IMR-90 (cell line): ENCODE results near the gene ENO4. TPM values are rescaled to one million over a fixed set of nuclear protein-coding genes. Genes with fewer than 3 reads are reported as not detected.

ENCODE experiments used
- ATAC-seq: fragments of 200-7000 bp; cut with Tn5 transposase; 2 replicates; pipeline ENCODE4 v1.9.1; 2020; ENCODE audit warnings: low read depth, mild to moderate bottlenecking, moderate library complexity
- BruUV-seq: library from RNA; stranded (reverse); fragments of 400-500 nt; replicated peaks from 2 replicates; lab custom pipeline; 2021; lab: Mats Ljungman, UMichigan
- CTCF ChIA-PET: fragments of 300-600 bp; formaldehyde crosslinking; extraction: SDS; loops from one replicate; lab custom pipeline; 2021; ENCODE audit warnings: antibody characterized with exemption; lab: Yijun Ruan, JAX
- POLR2A ChIA-PET: fragments of 300-600 bp; sonication (Branson Sonifier 250); formaldehyde crosslinking; loops from one replicate; lab custom pipeline; 2022; ENCODE audit warnings: antibody characterized with exemption; ENCODE audit not compliant: unreplicated experiment; lab: Charles Lee
- DNase-seq: peaks from one replicate; pipeline ENCODE4 v3.0.0; 2013
- H2AFZ ChIP-seq: replicated peaks from 2 replicates; pipeline ENCODE3; 2013; ENCODE audit warnings: low read length, mild to moderate bottlenecking; ENCODE audit not compliant: poor library complexity
- H2AK5ac ChIP-seq: 2 replicates; pipeline ENCODE4 v1.6.1; 2013; ENCODE audit warnings: low read depth, low read length, inconsistent platforms
- H2AK9ac ChIP-seq: replicated peaks from 2 replicates; pipeline ENCODE3; 2013; ENCODE audit warnings: mild to moderate bottlenecking, low read depth, low read length, moderate library complexity; ENCODE audit not compliant: poor library complexity
- H2BK120ac ChIP-seq: 2 replicates; pipeline ENCODE4 v1.6.1; 2013; ENCODE audit warnings: low read depth, low read length, inconsistent platforms
- H2BK15ac ChIP-seq: 3 replicates; pipeline ENCODE4 v1.6.1; 2013; ENCODE audit warnings: low read depth, low read length, inconsistent platforms
- H2BK20ac ChIP-seq: 2 replicates; pipeline ENCODE4 v1.6.1; 2013; ENCODE audit warnings: low read depth, mild to moderate bottlenecking, inconsistent platforms, low read length, moderate library complexity
- H2BK5ac ChIP-seq: 2 replicates; pipeline ENCODE4 v1.6.1; 2013; ENCODE audit warnings: mild to moderate bottlenecking, low read depth, low read length, inconsistent platforms; ENCODE audit not compliant: poor library complexity, severe bottlenecking
- H3K14ac ChIP-seq: replicated peaks from 2 replicates; pipeline ENCODE4 v1.6.1; 2013; ENCODE audit warnings: low read depth, low read length, inconsistent platforms
- H3K18ac ChIP-seq: 2 replicates; pipeline ENCODE4 v1.6.1; 2013; ENCODE audit warnings: low read depth, low read length, control low read depth
- H3K23ac ChIP-seq: 2 replicates; pipeline ENCODE4 v1.6.1; 2013; ENCODE audit warnings: low read depth, low read length, inconsistent platforms
- H3K27ac ChIP-seq: 2 replicates; pipeline ENCODE4 v1.5.1; 2013; ENCODE audit warnings: mild to moderate bottlenecking, control low read depth, low read length; ENCODE audit not compliant: insufficient read depth
- H3K27me3 ChIP-seq: 2 replicates; pipeline ENCODE4 v1.6.1; 2013; ENCODE audit warnings: low read length; ENCODE audit not compliant: control insufficient read depth, insufficient read depth
- H3K36me3 ChIP-seq: 2 replicates; pipeline ENCODE4 v1.6.1; 2013; ENCODE audit warnings: low read length, mixed read lengths; ENCODE audit not compliant: control insufficient read depth, insufficient read depth
- H3K4ac ChIP-seq: 2 replicates; pipeline ENCODE4 v1.6.1; 2013; ENCODE audit warnings: low read depth, low read length, inconsistent platforms
- H3K4me1 ChIP-seq: 2 replicates; pipeline ENCODE4 v1.6.1; 2013; ENCODE audit warnings: low read length, mixed read lengths; ENCODE audit not compliant: control insufficient read depth, insufficient read depth
- H3K4me2 ChIP-seq: 2 replicates; pipeline ENCODE4 v1.6.1; 2013; ENCODE audit warnings: low read depth, mild to moderate bottlenecking, control low read depth, low read length, moderate library complexity
- H3K4me3 ChIP-seq: 2 replicates; pipeline ENCODE4 v1.5.1; 2013; ENCODE audit warnings: low read depth, mild to moderate bottlenecking, control low read depth, low read length, moderate library complexity; ENCODE audit not compliant: insufficient read depth
- H3K56ac ChIP-seq: 2 replicates; pipeline ENCODE4 v1.6.1; 2013; ENCODE audit warnings: low read length, inconsistent platforms; ENCODE audit not compliant: insufficient read depth; ENCODE audit errors: extremely low read depth
- H3K79me1 ChIP-seq, 2 experiments: 2 replicates each; pipeline ENCODE4 v1.6.1; 2013; ENCODE audit warnings: low read length in 2 of 2, inconsistent platforms in 1 of 2, low read depth in 1 of 2
- H3K9ac ChIP-seq: 2 replicates; pipeline ENCODE4 v1.6.1; 2013; ENCODE audit warnings: low read depth, low read length, control low read depth
- H3K9me1 ChIP-seq: 2 replicates; pipeline ENCODE4 v1.6.1; 2013; ENCODE audit warnings: low read length, inconsistent platforms; ENCODE audit not compliant: insufficient read depth
- H3K9me3 ChIP-seq: 2 replicates; pipeline ENCODE4 v1.6.1; 2013; ENCODE audit warnings: low read length; ENCODE audit not compliant: control insufficient read depth, insufficient read depth
- H4K20me1 ChIP-seq: 2 replicates; pipeline ENCODE4 v1.6.1; 2013; ENCODE audit warnings: low read length, inconsistent platforms; ENCODE audit not compliant: insufficient read depth
- H4K5ac ChIP-seq: 2 replicates; pipeline ENCODE4 v1.6.1; 2013; ENCODE audit warnings: mild to moderate bottlenecking, low read depth, low read length, control low read depth
- H4K8ac ChIP-seq, 2 experiments: 2 replicates each; pipeline ENCODE4 v1.6.1; 2013; ENCODE audit warnings: low read depth in 2 of 2, low read length in 2 of 2, control low read depth in 1 of 2, inconsistent platforms in 1 of 2
- H4K91ac ChIP-seq: 2 replicates; pipeline ENCODE4 v1.6.1; 2013; ENCODE audit warnings: low read depth, low read length, inconsistent platforms; ENCODE audit not compliant: insufficient read depth
- BHLHE40 ChIP-seq: fragments of 150-350 bp; IDR thresholded peaks from 2 replicates; pipeline ENCODE4 v1.6.1; 2016; ENCODE audit warnings: mild to moderate bottlenecking, low read depth, low read length
- ELK1 ChIP-seq: fragments of 150-350 bp; IDR thresholded peaks from 2 replicates; pipeline ENCODE4 v1.6.1; 2016; ENCODE audit warnings: low read depth, mild to moderate bottlenecking, low read length, moderate library complexity, borderline replicate concordance
- NFE2L2 ChIP-seq: fragments of 150-350 bp; IDR thresholded peaks from 2 replicates; pipeline ENCODE4 v1.6.1; 2016; ENCODE audit warnings: low read depth, mild to moderate bottlenecking, low read length
- POLR2A ChIP-seq: IDR thresholded peaks from 2 replicates; pipeline ENCODE4 v1.6.1; 2012; ENCODE audit warnings: mild to moderate bottlenecking, low read depth, low read length
- RFX5 ChIP-seq: IDR thresholded peaks from 2 replicates; pipeline ENCODE4 v1.8.0; 2012; ENCODE audit warnings: low read depth, mild to moderate bottlenecking, low read length, moderate library complexity
- SMC3 ChIP-seq: fragments of 150-350 bp; IDR thresholded peaks from 2 replicates; pipeline ENCODE4 v1.6.1; 2016; ENCODE audit warnings: low read depth, mild to moderate bottlenecking, antibody characterized with exemption, low read length, moderate library complexity
- USF2 ChIP-seq: fragments of 150-350 bp; IDR thresholded peaks from 2 replicates; pipeline ENCODE4 v1.6.1; 2017; ENCODE audit warnings: mild to moderate bottlenecking, antibody characterized with exemption, low read length, low read depth
- WGBS, 2 experiments: methylation state at CpG; one replicate each; pipeline versions ENCODE4 v1.1.5 to v1.1.7; 2013; ENCODE audit warnings: missing lambda C conversion rate in 2 of 2; ENCODE audit not compliant: insufficient read length in 1 of 2; ENCODE audit errors: extremely low coverage in 2 of 2; 5-methylcytosine and 5-hydroxymethylcytosine counted together
- dilution Hi-C: fragments of 300-500 bp; cut with HindIII; formaldehyde crosslinking; loops from one replicate; pipeline ENCODE4 v1.14.3; 2018; ENCODE audit warnings: low sequenced_read_pairs; ENCODE audit not compliant: unreplicated experiment
- in situ Hi-C: fragments of 300-500 bp; cut with MboI; formaldehyde crosslinking; loops from 3 replicates; pipeline ENCODE4 v1.14.3; 2019; ENCODE audit warnings: low sequenced_read_pairs, inconsistent platforms, mixed read lengths
- intact Hi-C: fragments of 100-400 bp; cut with micrococcal nuclease; formaldehyde crosslinking; loops from 2 replicates; pipeline ENCODE4 v1.10.0; 2022
- polyA plus RNA-seq, 3 experiments: library from polyadenylated mRNA; depleted of rRNA; stranded (reverse); fragments of >200 nt; gene quantifications; 2 replicates each; pipeline ENCODE4 v1.2.3, GENCODE V29; 2012; ENCODE audit warnings: low replicate concordance in 1 of 3
- total RNA-seq: library from RNA; depleted of rRNA; stranded (reverse); fragments of >200 nt; gene quantifications from 2 replicates; pipeline ENCODE4 v1.2.3, GENCODE V29; 2012

The ENO4 gene
- total and polyA plus RNA-seq, 2 of the 4 experiments (the other 2 are of a cell fraction), result under 0.01 to 0.05 TPM

- no peak for TF ChIP-seq ELK1
- TF ChIP-seq RFX5, result no peak
- no peak for TF ChIP-seq POLR2A
- TF ChIP-seq SMC3, result no peak
- no peak for TF ChIP-seq BHLHE40
- TF ChIP-seq NFE2L2, result no peak
- TF ChIP-seq USF2, result no peak
These were observed 2.9 kb downstream of the ENO4 start for GRCh38 chr10:116852246-116852645.

More at GRCh38 chr10:116852246-116852645, 2.9 kb downstream of the ENO4 start:
- H4K5ac ChIP-seq, result no peak overlapping the region
- H2BK20ac ChIP-seq, result no peak overlapping the region
- H2AK9ac ChIP-seq, result no peak overlapping the region
- H2BK5ac ChIP-seq, result no peak overlapping the region
- no peaks in the 10 kb centered on the region for H3K79me1 ChIP-seq
- no TSS peak for BruUV-seq
- no peak overlapping the region for H3K23ac ChIP-seq
- H3K56ac ChIP-seq, result no peak overlapping the region
- no peak overlapping the region for H3K4me3 ChIP-seq
- H3K9me1 ChIP-seq, result no peaks in the 10 kb centered on the region
- H2BK15ac ChIP-seq, result no peak overlapping the region
- ATAC-seq (no peak), DNase-seq (no peak)
- H3K27me3 ChIP-seq, result peaks cover 13% of the 10 kb centered on the region
- no peak overlapping the region for H2AK5ac ChIP-seq
- ChIA-PET CTCF (no interaction called here), POLR2A (no interaction called here)
- no peak overlapping the region for H3K4me2 ChIP-seq
- H3K18ac ChIP-seq, result no peak overlapping the region
- dilution Hi-C loops (no loop called here), in situ Hi-C loops (no loop called here), intact Hi-C loops (no loop called here)
- no peak overlapping the region for H3K4ac ChIP-seq
- no peak overlapping the region for H3K14ac ChIP-seq
- no peaks in the 10 kb centered on the region for H4K20me1 ChIP-seq
- H2AFZ ChIP-seq, result no peak overlapping the region
- no peak overlapping the region for H4K91ac ChIP-seq
- no peaks in the 10 kb centered on the region for H3K36me3 ChIP-seq
- H3K9ac ChIP-seq, result no peak overlapping the region
- no peak overlapping the region for H2BK120ac ChIP-seq
- peaks cover 3% of the 10 kb centered on the region; the same call in 1 of the 2 replicates for H3K4me1 ChIP-seq
- H3K9me3 ChIP-seq, result no peaks in the 10 kb centered on the region
- no peak overlapping the region for H3K27ac ChIP-seq
- no CpG with 5 or more reads among the region's 1 CpG for WGBS, 2 experiments
- no peak overlapping the region for H4K8ac ChIP-seq
